Neutrophil (primary cell): ENCODE measurements around the gene EMSY.
"Not testable (repeated sequence)": the region's sequence is repeated elsewhere in the genome, so short reads cannot be mapped to it uniquely, and the experiment has no call there.

ENCODE experiments used
- H3K27ac ChIP-seq: fragments of 200-600 bp; sonication (generic); 2 replicates; pipeline ENCODE4 v1.5.1; 2016; ENCODE audit warnings: mild to moderate bottlenecking, moderate library complexity
- H3K27me3 ChIP-seq: fragments of 200-600 bp; sonication (generic); 2 replicates; pipeline ENCODE4 v1.6.0; 2016; ENCODE audit warnings: mild to moderate bottlenecking
- H3K36me3 ChIP-seq: fragments of 200-600 bp; sonication (generic); 2 replicates; pipeline ENCODE4 v1.5.1; 2017
- H3K4me1 ChIP-seq, 2 experiments: fragments of 200-600 bp in 1 of 2; sonication (generic) in 1 of 2; 1 replicate in 1 of 2; 2 replicates in 1 of 2; pipeline versions ENCODE4 v1.5.1 to v1.6.1; 2013 to 2016; ENCODE audit warnings: low read depth in 1 of 2, low read length in 1 of 2, mild to moderate bottlenecking in 1 of 2, moderate library complexity in 1 of 2; ENCODE audit not compliant: control insufficient read depth in 1 of 2, insufficient read depth in 1 of 2
- H3K4me3 ChIP-seq, 2 experiments: fragments of 200-600 bp in 1 of 2; sonication (generic) in 1 of 2; 1 replicate in 1 of 2; 2 replicates in 1 of 2; pipeline ENCODE4 v1.5.1; 2013 to 2016; ENCODE audit warnings: low read depth in 1 of 2, low read length in 1 of 2, mild to moderate bottlenecking in 1 of 2, moderate library complexity in 1 of 2
- H3K9me3 ChIP-seq: fragments of 200-600 bp; sonication (generic); 2 replicates; pipeline ENCODE4 v1.5.1; 2016
- TF ChIP-seq, protein P1 (sequence below): fragments of 200-600 bp; sonication (generic); IDR thresholded peaks from 2 replicates; pipeline ENCODE4 v1.5.1; 2016; ENCODE audit warnings: antibody characterized with exemption

The EMSY gene

DNA sequence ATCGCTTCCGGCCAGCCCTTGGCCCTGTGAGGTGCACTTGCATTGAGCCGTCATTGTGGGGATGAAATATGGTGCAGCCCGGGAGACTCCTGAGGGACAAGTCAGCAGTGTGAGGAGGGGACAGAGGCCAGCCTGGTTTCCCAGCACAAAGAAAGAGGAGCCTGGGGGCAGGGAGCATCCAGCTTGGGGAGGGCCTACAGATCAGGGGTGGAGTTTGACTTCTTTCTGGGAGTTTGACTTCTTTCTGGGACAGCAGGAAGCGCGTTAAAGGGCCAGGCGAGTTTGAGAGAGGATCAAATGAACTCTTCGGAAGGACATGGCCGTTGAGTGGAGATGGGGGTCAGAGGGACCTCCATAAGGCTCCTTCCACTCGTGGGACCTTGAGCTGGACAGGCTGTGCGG lies 133.8 kb downstream of the EMSY start:
- H3K27me3 ChIP-seq, result no peaks in the 10 kb centered on the region
- H3K27ac ChIP-seq, result no peak overlapping the region
- no peak overlapping the region for H3K4me3 ChIP-seq
- TF ChIP-seq, protein P1, sequence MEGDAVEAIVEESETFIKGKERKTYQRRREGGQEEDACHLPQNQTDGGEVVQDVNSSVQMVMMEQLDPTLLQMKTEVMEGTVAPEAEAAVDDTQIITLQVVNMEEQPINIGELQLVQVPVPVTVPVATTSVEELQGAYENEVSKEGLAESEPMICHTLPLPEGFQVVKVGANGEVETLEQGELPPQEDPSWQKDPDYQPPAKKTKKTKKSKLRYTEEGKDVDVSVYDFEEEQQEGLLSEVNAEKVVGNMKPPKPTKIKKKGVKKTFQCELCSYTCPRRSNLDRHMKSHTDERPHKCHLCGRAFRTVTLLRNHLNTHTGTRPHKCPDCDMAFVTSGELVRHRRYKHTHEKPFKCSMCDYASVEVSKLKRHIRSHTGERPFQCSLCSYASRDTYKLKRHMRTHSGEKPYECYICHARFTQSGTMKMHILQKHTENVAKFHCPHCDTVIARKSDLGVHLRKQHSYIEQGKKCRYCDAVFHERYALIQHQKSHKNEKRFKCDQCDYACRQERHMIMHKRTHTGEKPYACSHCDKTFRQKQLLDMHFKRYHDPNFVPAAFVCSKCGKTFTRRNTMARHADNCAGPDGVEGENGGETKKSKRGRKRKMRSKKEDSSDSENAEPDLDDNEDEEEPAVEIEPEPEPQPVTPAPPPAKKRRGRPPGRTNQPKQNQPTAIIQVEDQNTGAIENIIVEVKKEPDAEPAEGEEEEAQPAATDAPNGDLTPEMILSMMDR, result no peak
- H3K36me3 ChIP-seq, result no peaks in the 10 kb centered on the region
- H3K9me3 ChIP-seq, result no peaks in the 10 kb centered on the region
- H3K4me1 ChIP-seq, result no peaks in the 10 kb centered on the region

DNA sequence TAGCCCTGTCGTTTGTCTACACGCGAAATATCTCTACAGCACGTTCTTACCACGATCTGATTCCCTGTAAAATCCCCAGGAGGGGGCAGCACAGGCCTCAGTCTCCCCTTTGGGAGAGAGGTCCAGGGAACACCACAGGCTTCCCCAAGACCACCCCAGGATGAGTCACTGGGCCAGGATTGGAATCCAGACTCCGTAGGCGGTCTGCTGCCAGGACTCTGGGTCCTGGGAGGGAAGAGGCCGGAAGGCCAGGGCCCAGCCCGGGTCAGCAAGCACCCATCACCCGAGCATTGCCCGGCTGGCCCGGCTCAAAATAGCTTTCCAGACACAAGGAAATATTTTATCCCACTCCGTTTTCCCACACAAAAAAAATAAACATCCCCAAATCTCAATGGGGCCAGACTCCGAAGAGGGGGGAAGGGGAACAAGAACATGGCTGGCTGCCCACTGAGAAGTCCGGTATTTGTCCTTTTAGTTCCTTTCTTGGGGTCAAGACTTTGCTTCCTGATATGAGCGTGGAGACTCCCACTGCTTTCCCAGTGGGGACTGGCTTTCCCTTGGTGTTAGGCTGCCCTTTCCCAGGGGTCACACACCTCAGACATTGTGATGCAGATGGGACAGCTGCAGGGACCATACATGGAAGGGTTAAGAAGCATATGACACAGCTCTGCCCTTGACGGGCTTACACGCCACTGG lies 134.4 kb downstream of the EMSY start:
- Histone ChIP-seq H3K4me1 (no peaks in the 10 kb centered on the region), H3K27me3 (no peaks in the 10 kb centered on the region), H3K9me3 (no peaks in the 10 kb centered on the region), H3K4me3 (no peak overlapping the region), H3K36me3 (no peaks in the 10 kb centered on the region), H3K27ac (no peak overlapping the region)
- TF ChIP-seq, protein P1, result no peak

- H3K27ac ChIP-seq, result no peak overlapping the region
- H3K27me3 ChIP-seq, result no peaks in the 10 kb centered on the region
- H3K4me3 ChIP-seq, result no peak overlapping the region
- H3K36me3 ChIP-seq, result no peaks in the 10 kb centered on the region
- no peaks in the 10 kb centered on the region for H3K9me3 ChIP-seq
- H3K4me1 ChIP-seq, result no peaks in the 10 kb centered on the region
- TF ChIP-seq, protein P1, result no peak
Measured at GRCh38 chr11:76579752-76580151, 134.9 kb downstream of the EMSY start.

DNA sequence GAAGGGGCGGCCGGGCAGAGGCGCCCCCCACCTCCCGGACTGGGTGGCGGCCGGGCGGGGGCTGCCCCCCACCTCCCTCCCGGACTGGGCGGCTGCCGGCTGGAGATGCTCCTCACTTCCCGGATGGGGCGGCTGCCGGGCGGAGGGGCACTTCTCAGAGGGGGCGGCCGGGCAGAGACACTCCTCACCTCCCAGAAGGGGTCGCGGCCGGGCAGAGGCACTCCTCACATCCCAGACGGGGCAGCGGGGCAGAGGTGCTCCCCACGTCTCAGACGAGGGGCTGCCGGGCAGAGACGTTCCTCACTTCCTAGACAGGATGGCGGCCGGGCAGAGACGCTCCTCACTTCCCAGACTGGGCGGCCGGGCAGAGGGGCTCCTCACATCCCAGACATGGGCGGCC lies 137.7 kb downstream of the EMSY start:
- H3K9me3 ChIP-seq, H3K4me3 ChIP-seq, H3K36me3 ChIP-seq, H3K27ac ChIP-seq, H3K27me3 ChIP-seq, H3K4me1 ChIP-seq: not testable (repeated sequence)

- H3K4me3 ChIP-seq, result no peak overlapping the region
- no peak overlapping the region for H3K27ac ChIP-seq
- no peaks in the 10 kb centered on the region for H3K9me3 ChIP-seq
- no peaks in the 10 kb centered on the region for H3K36me3 ChIP-seq
- TF ChIP-seq, protein P1, result no peak
- H3K4me1 ChIP-seq, result peaks cover 4% of the 10 kb centered on the region in 2 experiments
- H3K27me3 ChIP-seq, result no peaks in the 10 kb centered on the region
Measured at GRCh38 chr11:76587820-76588454, 143.1 kb downstream of the EMSY start.
